ENCODE data around the gene PLAGL1. TPM values are rescaled to one million over a fixed set of nuclear protein-coding genes. Genes with fewer than 3 reads are reported as not detected.

PLAGL1 gene
- total and polyA plus RNA-seq, 2 of the 13 experiments (the other 11 are each of a cell fraction or from before 2014, with no cell fraction given), result 0.60 to 2.3 TPM

- TF ChIP-seq STAG1 (CRISPR knock-in tag; IDR thresholded peaks at IDR 0.05) (peak; percentile 56), DNMT1 (CRISPR knock-in tag; IDR thresholded peaks at IDR 0.05) (no peak)
Observed at GRCh38 chr6:143940011-143940597, 68.0 kb downstream of the PLAGL1 start (continued).

GRCh38 chr6:143939364-143939763 lies 68.7 kb downstream of the PLAGL1 start:
- 62% methylated on average over 4 of the region's 4 CpGs for WGBS (ENCODE audit: low lambda C conversion rate)
- no peak for TF ChIP-seq ATRX (CRISPR knock-in tag; IDR thresholded peaks at IDR 0.05; ENCODE audit: borderline replicate concordance)
- TF ChIP-seq CAMTA2 (CRISPR knock-in tag; IDR thresholded peaks at IDR 0.05; ENCODE audit: borderline replicate concordance), result no peak
- TF ChIP-seq ZFP1 (CRISPR knock-in tag; IDR thresholded peaks at IDR 0.05), result no peak
- no peak for TF ChIP-seq ATF4 (CRISPR knock-in tag; IDR thresholded peaks at IDR 0.05)
- TF ChIP-seq KDM4B (CRISPR knock-in tag; IDR thresholded peaks at IDR 0.05), result no peak
- TF ChIP-seq HIC2 (CRISPR knock-in tag; IDR thresholded peaks at IDR 0.05; ENCODE audit: low read depth), result no peak
- no peak for TF ChIP-seq NAIF1 (CRISPR knock-in tag; IDR thresholded peaks at IDR 0.05; ENCODE audit: borderline replicate concordance)
- TF ChIP-seq ARNT (IDR thresholded peaks at IDR 0.05), result no peak
- no peak for TF ChIP-seq KMT2A (CRISPR knock-in tag; IDR thresholded peaks at IDR 0.05)
- no peak for TF ChIP-seq POLR2G (IDR thresholded peaks at IDR 0.05; ENCODE audit: low read depth, low read length)
- no peak for TF ChIP-seq FOXK1 (CRISPR knock-in tag; IDR thresholded peaks at IDR 0.05; ENCODE audit: borderline replicate concordance, low read depth)
- TF ChIP-seq HNF1A (IDR thresholded peaks at IDR 0.05; ENCODE audit: low read depth), result no peak
- no peak for TF ChIP-seq HNF1A (CRISPR knock-in tag; IDR thresholded peaks at IDR 0.05; ENCODE audit: borderline replicate concordance)

More at GRCh38 chr6:143939364-143939763, 68.7 kb downstream of the PLAGL1 start:
- Histone ChIP-seq H3K27me3 (ENCODE audit: control insufficient read depth in 1 of 2, insufficient read depth in 2 of 2, low read length in 2 of 2) (no peaks in the 10 kb centered on the region; a peak in 1 of 5 replicates), H3K9ac (ENCODE audit: insufficient read depth, low read depth, low read length) (no peak overlapping the region), H2AFZ (ENCODE audit: low read length) (no peak overlapping the region), H3K79me2 (ENCODE audit: insufficient read depth, low read length) (no peaks in the 10 kb centered on the region), H3K36me3 (replicated peaks in 1 of 2; ENCODE audit: control insufficient read depth in 1 of 2, insufficient read depth in 2 of 2, low read length in 2 of 2) (no peaks in the 10 kb centered on the region), H3K27ac (ENCODE audit: extremely low read length, insufficient read depth, low read length) (no peak overlapping the region), H4K20me1 (ENCODE audit: insufficient read depth, low read length) (no peaks in the 10 kb centered on the region), H3K9me3 (ENCODE audit: low read length) (no peaks in the 10 kb centered on the region), H3K4me3 (replicated peaks in 1 of 3; ENCODE audit: insufficient read depth in 1 of 3, low read depth in 2 of 3, low read length in 3 of 3) (no peak overlapping the region), H3K4me1 (ENCODE audit: insufficient read depth, low read length) (peaks cover 16% of the 10 kb centered on the region), H3K4me2 (ENCODE audit: low read depth, low read length) (no peak overlapping the region)
- intact Hi-C loops (cut with micrococcal nuclease; ENCODE audit: unreplicated experiment) (no loop called here), in situ Hi-C loops (cut with HindIII; ENCODE audit: extremely low pct_ligation_motif_present, low pct_unique_long_range_greater_than_20kb) (no loop called here)
- FAIRE-seq, result no peak
- no peak for ATAC-seq
- no TSS peak for BruUV-seq (replicated peaks)
- ChIA-PET CTCF (ENCODE audit: low intra/inter-chr PET ratio, low total read pairs) (interaction anchor here (2.2 to 3.9 kb wide), 2 partner anchors 72 to 364 kb away, joined by 33 to 42 read pairs; no protein-coding TSS in a partner anchor), POLR2A (no interaction called here)
- no peak for DNase-seq (ENCODE audit: low spot score)
